LNCAP (cell line): Measurements from ENCODE around the gene NUP35.

Source experiments
- TF ChIP-seq, protein P1 (sequence below): fragments of 450-650 bp; IDR thresholded peaks from 2 replicates; pipeline ENCODE4 v1.5.1; 2017; ENCODE audit warnings: mild to moderate bottlenecking

NUP35 gene

DNA sequence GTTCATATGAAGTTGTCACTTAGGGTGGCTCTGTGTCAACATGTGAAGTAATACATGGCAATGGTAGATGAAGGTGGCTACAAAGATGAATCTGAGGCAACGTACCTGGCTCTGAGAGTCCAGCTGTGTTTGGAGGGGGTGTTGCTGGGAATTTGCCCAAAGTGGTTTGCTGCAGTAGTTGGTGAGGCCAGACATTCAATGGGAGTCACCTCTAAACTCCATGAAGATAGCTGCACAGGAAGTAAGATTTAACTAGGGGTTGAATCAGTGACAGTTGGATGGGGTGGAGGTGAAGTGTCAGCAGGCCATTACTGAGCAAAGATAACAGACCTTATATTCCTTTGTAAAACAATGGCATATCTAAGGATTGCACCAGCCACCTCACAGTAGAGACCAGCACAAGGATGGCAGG lies 71.8 kb downstream of the NUP35 start:
- TF ChIP-seq, protein P1, sequence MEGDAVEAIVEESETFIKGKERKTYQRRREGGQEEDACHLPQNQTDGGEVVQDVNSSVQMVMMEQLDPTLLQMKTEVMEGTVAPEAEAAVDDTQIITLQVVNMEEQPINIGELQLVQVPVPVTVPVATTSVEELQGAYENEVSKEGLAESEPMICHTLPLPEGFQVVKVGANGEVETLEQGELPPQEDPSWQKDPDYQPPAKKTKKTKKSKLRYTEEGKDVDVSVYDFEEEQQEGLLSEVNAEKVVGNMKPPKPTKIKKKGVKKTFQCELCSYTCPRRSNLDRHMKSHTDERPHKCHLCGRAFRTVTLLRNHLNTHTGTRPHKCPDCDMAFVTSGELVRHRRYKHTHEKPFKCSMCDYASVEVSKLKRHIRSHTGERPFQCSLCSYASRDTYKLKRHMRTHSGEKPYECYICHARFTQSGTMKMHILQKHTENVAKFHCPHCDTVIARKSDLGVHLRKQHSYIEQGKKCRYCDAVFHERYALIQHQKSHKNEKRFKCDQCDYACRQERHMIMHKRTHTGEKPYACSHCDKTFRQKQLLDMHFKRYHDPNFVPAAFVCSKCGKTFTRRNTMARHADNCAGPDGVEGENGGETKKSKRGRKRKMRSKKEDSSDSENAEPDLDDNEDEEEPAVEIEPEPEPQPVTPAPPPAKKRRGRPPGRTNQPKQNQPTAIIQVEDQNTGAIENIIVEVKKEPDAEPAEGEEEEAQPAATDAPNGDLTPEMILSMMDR = no peak

- TF ChIP-seq, protein P1 = no peak
Measured at GRCh38 chr2:183204397-183204796, 80.2 kb downstream of the NUP35 start.

GRCh38 chr2:183207110-183207509 lies 82.9 kb downstream of the NUP35 start:
- TF ChIP-seq, protein P1 = no peak

GRCh38 chr2:183209395-183210028 lies 85.3 kb downstream of the NUP35 start:
- TF ChIP-seq, protein P1 = no peak
